ENCODE measurements around the gene WDR64. TPM values are rescaled to one million over a fixed set of nuclear protein-coding genes. Genes with fewer than 3 reads are reported as not detected.

Gene WDR64
- total RNA-seq, 1 donor from 2014 or later = not detected

GRCh38 chr1:241716915-241717656 is 65.0 kb downstream of the WDR64 start:
- intact Hi-C loops (cut with DNase I) = no loop called here
- H3K4me3 ChIP-seq = no peak overlapping the region
- no peaks in the 10 kb centered on the region for H3K4me1 ChIP-seq
- DNase-seq (ENCODE audit: extremely low spot score in 2 of 2) = no peak
- no peak for TF ChIP-seq POLR2A (IDR thresholded peaks at IDR 0.05)
- TF ChIP-seq POLR2AphosphoS5 (IDR thresholded peaks at IDR 0.05; ENCODE audit: insufficient read depth in 1 of 2, low read depth in 1 of 2) = no peak
- no peak for TF ChIP-seq CTCF (IDR thresholded peaks at IDR 0.05)
- no peaks in the 10 kb centered on the region for H3K36me3 ChIP-seq
- H3K27ac ChIP-seq = no peak overlapping the region
- no peaks in the 10 kb centered on the region for H3K9me3 ChIP-seq
- no peaks in the 10 kb centered on the region for H3K27me3 ChIP-seq

GRCh38 chr1:241717975-241718374 is 65.9 kb downstream of the WDR64 start:
- Histone ChIP-seq H3K4me3 (no peak overlapping the region), H3K27ac (no peak overlapping the region), H3K27me3 (no peaks in the 10 kb centered on the region), H3K36me3 (no peaks in the 10 kb centered on the region), H3K4me1 (no peaks in the 10 kb centered on the region), H3K9me3 (no peaks in the 10 kb centered on the region)
- intact Hi-C loops (cut with DNase I) = no loop called here
- no peak for DNase-seq (ENCODE audit: extremely low spot score in 2 of 2)
- TF ChIP-seq POLR2A (IDR thresholded peaks at IDR 0.05) (no peak), POLR2AphosphoS5 (IDR thresholded peaks at IDR 0.05; ENCODE audit: insufficient read depth in 1 of 2, low read depth in 1 of 2) (no peak), CTCF (IDR thresholded peaks at IDR 0.05) (no peak)

GRCh38 chr1:241721011-241721410 is 68.9 kb downstream of the WDR64 start:
- TF ChIP-seq CTCF (IDR thresholded peaks at IDR 0.05) (no peak), POLR2AphosphoS5 (IDR thresholded peaks at IDR 0.05; ENCODE audit: insufficient read depth in 1 of 2, low read depth in 1 of 2) (no peak), POLR2A (IDR thresholded peaks at IDR 0.05) (no peak)
- Histone ChIP-seq H3K9me3 (no peaks in the 10 kb centered on the region), H3K27me3 (no peaks in the 10 kb centered on the region), H3K27ac (no peak overlapping the region), H3K4me3 (no peak overlapping the region), H3K4me1 (no peaks in the 10 kb centered on the region), H3K36me3 (no peaks in the 10 kb centered on the region)
- intact Hi-C loops (cut with DNase I) = no loop called here
- DNase-seq (ENCODE audit: extremely low spot score in 2 of 2) = no peak

GRCh38 chr1:241722947-241723346 is 70.9 kb downstream of the WDR64 start:
- no peaks in the 10 kb centered on the region for H3K27me3 ChIP-seq
- TF ChIP-seq POLR2AphosphoS5 (IDR thresholded peaks at IDR 0.05; ENCODE audit: insufficient read depth in 1 of 2, low read depth in 1 of 2) = no peak
- TF ChIP-seq POLR2A (IDR thresholded peaks at IDR 0.05) = no peak
- TF ChIP-seq CTCF (IDR thresholded peaks at IDR 0.05) = no peak
- H3K27ac ChIP-seq = no peak overlapping the region
- H3K36me3 ChIP-seq = no peaks in the 10 kb centered on the region
- no peak overlapping the region for H3K4me3 ChIP-seq
- H3K9me3 ChIP-seq = no peaks in the 10 kb centered on the region
- no peaks in the 10 kb centered on the region for H3K4me1 ChIP-seq
- DNase-seq (ENCODE audit: extremely low spot score in 2 of 2) = no peak
- intact Hi-C loops (cut with DNase I) = no loop called here

GRCh38 chr1:241724741-241725356 is 72.8 kb downstream of the WDR64 start:
- H3K36me3 ChIP-seq = no peaks in the 10 kb centered on the region
- H3K4me3 ChIP-seq = no peak overlapping the region
- H3K27ac ChIP-seq = no peak overlapping the region
- TF ChIP-seq CTCF (IDR thresholded peaks at IDR 0.05) = no peak
- TF ChIP-seq POLR2AphosphoS5 (IDR thresholded peaks at IDR 0.05; ENCODE audit: insufficient read depth in 1 of 2, low read depth in 1 of 2) = no peak
- no peak for TF ChIP-seq POLR2A (IDR thresholded peaks at IDR 0.05)
- H3K27me3 ChIP-seq = no peaks in the 10 kb centered on the region
- no peaks in the 10 kb centered on the region for H3K4me1 ChIP-seq
- intact Hi-C loops (cut with DNase I) = no loop called here
- no peak for DNase-seq (ENCODE audit: extremely low spot score in 2 of 2)
- no peaks in the 10 kb centered on the region for H3K9me3 ChIP-seq
